Naive B cell (primary cell): ENCODE results near the gene KAT8. TPM values are rescaled to one million over a fixed set of nuclear protein-coding genes. Genes with fewer than 3 reads are reported as not detected.

Experiments used
- ATAC-seq, 2 donors: fragments of 150-1000 bp; cut with Tn5 transposase; 2 replicates each; pipeline ENCODE4 v1.10.0; 2021; ENCODE audit warnings: low read depth in 2 of 2, mild to moderate bottlenecking in 2 of 2, moderate library complexity in 2 of 2
- DNase-seq: peaks from one replicate; pipeline ENCODE4 v3.0.0; 2022
- H3K27ac Mint-ChIP-seq, 6 donors: one replicate each; pipeline ENCODE4 v1.8.0; 2020 to 2022; ENCODE audit warnings: mild to moderate bottlenecking in 6 of 6, mixed read lengths in 6 of 6, moderate library complexity in 5 of 6, inconsistent platforms in 2 of 6
- H3K27me3 Mint-ChIP-seq, 3 donors: one replicate each; pipeline ENCODE4 v1.8.0; 2021 to 2022; ENCODE audit warnings: mixed read lengths in 3 of 3, mild to moderate bottlenecking in 1 of 3
- H3K36me3 Mint-ChIP-seq, 2 donors: one replicate each; pipeline ENCODE4 v1.8.0; 2020 to 2022; ENCODE audit warnings: mixed read lengths in 2 of 2, inconsistent platforms in 1 of 2, mild to moderate bottlenecking in 1 of 2
- H3K4me1 Mint-ChIP-seq, 3 donors: one replicate each; pipeline ENCODE4 v1.8.0; 2020 to 2022; ENCODE audit warnings: mixed read lengths in 3 of 3, inconsistent platforms in 1 of 3, mild to moderate bottlenecking in 1 of 3, moderate library complexity in 1 of 3
- H3K4me3 Mint-ChIP-seq, 8 donors: one replicate each; pipeline ENCODE4 v1.8.0; 2020 to 2022; ENCODE audit warnings: mild to moderate bottlenecking in 8 of 8, mixed read lengths in 8 of 8, moderate library complexity in 8 of 8, inconsistent platforms in 2 of 8
- H3K9me3 Mint-ChIP-seq, 7 donors: one replicate each; pipeline ENCODE4 v1.8.0; 2020 to 2022; ENCODE audit warnings: mixed read lengths in 7 of 7, mild to moderate bottlenecking in 5 of 7, inconsistent platforms in 2 of 7, moderate library complexity in 1 of 7
- polyA plus RNA-seq, 6 donors: library from polyadenylated mRNA; unstranded; fragments of 300-500 nt; fragmentation: Illumina TruSeq; gene quantifications; one replicate each; pipeline ENCODE4 v1.2.3, GENCODE V29; 2021; ENCODE audit warnings: low read depth in 6 of 6

KAT8 gene
- polyA plus RNA-seq, 6 donors from 2014 or later = 39.0 to 68.1 (median 51.6) TPM

DNA sequence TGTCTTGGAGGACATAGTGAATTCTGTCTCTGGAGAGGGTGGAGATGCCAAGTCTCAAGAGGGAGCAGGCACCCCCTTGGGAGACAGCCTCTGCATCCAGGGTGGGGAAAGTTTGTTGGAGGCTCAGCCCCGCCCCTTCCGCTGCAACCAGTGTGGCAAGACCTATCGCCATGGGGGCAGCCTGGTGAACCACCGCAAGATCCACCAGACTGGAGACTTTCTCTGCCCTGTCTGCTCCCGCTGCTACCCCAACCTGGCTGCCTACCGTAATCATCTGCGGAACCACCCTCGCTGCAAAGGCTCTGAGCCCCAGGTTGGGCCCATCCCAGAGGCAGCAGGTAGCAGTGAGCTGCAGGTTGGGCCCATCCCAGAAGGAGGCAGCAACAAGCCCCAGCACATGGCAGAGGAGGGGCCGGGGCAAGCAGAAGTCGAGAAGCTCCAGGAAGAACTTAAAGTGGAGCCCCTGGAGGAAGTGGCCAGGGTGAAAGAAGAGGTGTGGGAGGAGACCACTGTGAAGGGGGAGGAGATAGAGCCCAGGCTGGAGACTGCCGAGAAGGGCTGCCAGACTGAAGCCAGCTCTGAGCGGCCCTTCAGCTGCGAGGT lies 38.0 kb upstream of the KAT8 start:
- H3K27ac Mint-ChIP-seq = peak overlapping the region in 1 of 6 donors; percentile 32
- peaks cover 0 to 10% of the 10 kb centered on the region in 2 donors for H3K36me3 Mint-ChIP-seq
- H3K4me1 Mint-ChIP-seq = peaks cover 13 to 54% (median 41%) of the 10 kb centered on the region in 3 donors
- no peaks in the 10 kb centered on the region for H3K9me3 Mint-ChIP-seq
- DNase-seq = no peak
- no peak for ATAC-seq
- no peaks in the 10 kb centered on the region for H3K27me3 Mint-ChIP-seq
- no peak overlapping the region for H3K4me3 Mint-ChIP-seq

DNA sequence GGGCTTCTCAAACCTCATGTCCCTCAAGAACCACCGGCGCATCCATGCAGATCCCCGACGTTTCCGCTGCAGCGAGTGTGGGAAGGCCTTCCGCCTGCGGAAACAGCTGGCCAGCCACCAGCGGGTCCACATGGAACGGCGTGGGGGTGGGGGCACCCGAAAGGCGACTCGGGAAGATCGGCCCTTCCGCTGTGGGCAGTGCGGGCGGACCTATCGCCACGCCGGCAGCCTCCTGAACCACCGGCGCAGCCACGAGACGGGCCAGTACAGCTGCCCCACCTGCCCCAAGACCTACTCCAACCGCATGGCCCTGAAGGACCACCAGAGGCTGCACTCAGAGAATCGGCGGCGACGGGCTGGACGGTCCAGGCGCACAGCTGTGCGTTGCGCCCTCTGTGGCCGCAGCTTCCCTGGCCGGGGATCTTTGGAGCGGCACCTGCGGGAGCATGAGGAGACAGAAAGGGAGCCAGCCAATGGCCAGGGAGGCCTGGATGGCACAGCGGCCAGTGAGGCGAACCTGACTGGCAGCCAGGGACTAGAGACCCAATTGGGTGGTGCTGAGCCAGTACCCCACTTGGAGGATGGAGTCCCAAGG lies 37.3 kb upstream of the KAT8 start:
- DNase-seq (no peak), ATAC-seq (no peak)
- Mint-ChIP-seq H3K27me3 (no peaks in the 10 kb centered on the region), H3K4me1 (peaks cover 6 to 47% (median 34%) of the 10 kb centered on the region in 3 donors), H3K36me3 (peaks cover 0 to 10% of the 10 kb centered on the region in 2 donors), H3K4me3 (no peak overlapping the region), H3K27ac (peak overlapping the region in 4 of 6 donors; percentile 32 to 63 (median 58)), H3K9me3 (no peaks in the 10 kb centered on the region)

DNA sequence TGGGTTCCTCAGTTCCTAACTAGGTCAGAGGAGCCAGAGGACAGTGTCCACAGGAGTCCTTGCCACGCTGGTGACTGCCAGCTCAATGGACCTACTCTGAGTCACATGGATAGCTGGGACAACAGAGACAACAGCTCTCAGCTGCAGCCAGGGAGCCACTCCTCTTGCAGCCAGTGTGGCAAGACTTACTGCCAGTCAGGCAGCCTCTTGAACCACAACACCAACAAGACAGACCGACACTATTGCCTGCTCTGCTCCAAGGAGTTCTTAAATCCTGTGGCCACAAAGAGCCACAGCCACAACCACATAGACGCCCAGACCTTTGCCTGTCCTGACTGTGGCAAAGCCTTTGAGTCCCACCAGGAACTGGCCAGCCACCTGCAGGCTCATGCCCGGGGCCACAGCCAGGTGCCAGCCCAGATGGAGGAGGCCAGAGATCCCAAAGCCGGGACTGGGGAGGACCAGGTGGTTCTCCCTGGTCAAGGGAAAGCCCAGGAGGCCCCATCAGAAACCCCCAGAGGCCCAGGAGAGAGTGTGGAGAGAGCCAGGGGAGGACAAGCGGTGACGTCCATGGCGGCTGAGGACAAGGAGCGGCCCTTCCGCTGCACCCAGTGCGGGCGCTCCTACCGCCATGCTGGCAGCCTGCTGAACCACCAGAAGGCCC lies 36.6 kb upstream of the KAT8 start:
- ATAC-seq (no peak), DNase-seq (no peak)
- Mint-ChIP-seq H3K36me3 (peaks cover 0 to 10% of the 10 kb centered on the region in 2 donors), H3K4me3 (peak overlapping the region in 2 of 8 donors; percentile 35 to 47), H3K27me3 (no peaks in the 10 kb centered on the region), H3K27ac (peak overlapping the region in 1 of 6 donors; percentile 63), H3K9me3 (no peaks in the 10 kb centered on the region), H3K4me1 (peaks cover 5 to 39% (median 28%) of the 10 kb centered on the region in 3 donors)

DNA sequence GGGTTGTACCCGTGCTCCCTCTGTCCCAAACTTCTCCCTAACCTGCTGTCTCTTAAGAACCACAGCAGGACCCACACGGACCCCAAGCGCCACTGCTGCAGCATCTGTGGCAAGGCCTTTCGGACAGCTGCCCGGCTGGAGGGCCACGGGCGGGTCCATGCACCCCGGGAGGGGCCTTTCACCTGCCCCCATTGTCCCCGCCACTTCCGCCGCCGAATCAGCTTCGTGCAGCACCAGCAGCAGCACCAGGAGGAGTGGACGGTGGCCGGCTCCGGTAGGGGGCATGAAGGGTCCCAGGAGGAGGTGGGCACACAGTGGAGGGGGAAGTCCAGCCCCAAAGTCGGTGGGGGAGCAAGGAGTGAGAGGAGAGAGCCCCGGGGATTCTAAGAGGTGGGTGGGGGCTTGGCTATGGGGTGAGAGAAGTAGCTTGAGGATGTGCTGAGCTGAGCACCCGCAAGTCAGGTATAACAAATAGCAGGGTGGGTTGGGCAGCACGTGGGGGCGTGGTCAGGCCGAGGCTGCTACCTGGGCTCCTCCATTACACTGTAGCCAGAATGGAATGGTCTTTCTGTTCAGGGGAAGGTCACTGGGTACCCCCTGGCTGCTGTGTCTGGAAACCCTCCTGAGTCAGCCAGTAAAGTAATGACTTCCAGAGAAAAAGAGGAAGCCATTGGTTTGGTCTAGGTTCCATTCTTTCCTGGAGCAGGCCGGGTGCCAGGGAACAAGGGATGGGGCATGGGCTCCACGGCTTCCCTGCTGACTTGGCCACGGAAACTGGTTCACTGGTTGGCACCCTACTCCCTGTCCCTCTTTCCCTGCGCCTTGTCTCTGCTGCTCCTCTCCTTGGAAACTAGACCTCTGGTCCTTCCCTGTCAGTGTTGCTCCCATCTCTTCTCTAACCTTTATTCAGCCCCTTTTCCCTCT lies 35.8 kb upstream of the KAT8 start:
- H3K27ac Mint-ChIP-seq = peak overlapping the region in 1 of 6 donors; percentile 45
- peak overlapping the region in 1 of 8 donors; percentile 42 for H3K4me3 Mint-ChIP-seq
- H3K36me3 Mint-ChIP-seq = peaks cover 0 to 10% of the 10 kb centered on the region in 2 donors
- H3K9me3 Mint-ChIP-seq = no peaks in the 10 kb centered on the region
- no peaks in the 10 kb centered on the region for H3K27me3 Mint-ChIP-seq
- ATAC-seq (no peak), DNase-seq (no peak)
- H3K4me1 Mint-ChIP-seq = peaks cover 9 to 37% (median 22%) of the 10 kb centered on the region in 3 donors

DNA sequence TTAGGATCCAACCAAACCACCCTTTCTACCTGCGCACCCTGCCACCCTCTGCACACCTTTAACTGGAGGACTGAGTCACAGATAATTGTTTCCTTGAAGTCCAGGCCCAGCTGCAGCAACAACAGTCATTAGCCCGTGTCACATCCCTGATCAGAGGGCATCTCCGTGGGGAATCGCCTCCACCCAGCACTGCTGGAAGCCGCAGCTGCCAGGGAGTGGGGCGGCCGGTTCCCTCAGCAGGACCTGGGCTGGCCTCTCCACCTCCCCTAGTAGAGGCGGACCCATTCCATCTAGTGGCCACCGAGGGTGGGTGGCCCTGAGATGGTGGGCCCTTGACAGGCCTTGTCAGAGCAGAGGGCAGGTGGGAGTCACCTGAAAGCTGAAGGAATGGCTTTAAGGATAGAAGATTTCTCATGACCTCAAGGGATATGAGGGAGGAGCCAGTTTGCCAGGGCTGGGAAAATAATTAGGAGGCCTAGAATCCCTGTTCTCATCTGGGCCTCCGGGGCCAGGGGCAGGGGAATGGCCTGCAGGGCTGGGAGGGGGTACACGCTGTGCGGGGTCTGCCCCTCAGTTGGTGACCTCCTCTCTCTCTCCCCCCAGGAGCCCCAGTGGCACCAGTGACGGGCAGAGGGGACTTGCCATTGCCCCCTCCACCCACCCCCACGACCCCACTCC lies 35.0 kb upstream of the KAT8 start:
- ATAC-seq (no peak), DNase-seq (no peak)
- Mint-ChIP-seq H3K36me3 (peaks cover 0 to 10% of the 10 kb centered on the region in 2 donors), H3K4me3 (no peak overlapping the region), H3K9me3 (no peaks in the 10 kb centered on the region), H3K27ac (peak overlapping the region in 3 of 6 donors; percentile 24 to 45 (median 29)), H3K27me3 (no peaks in the 10 kb centered on the region), H3K4me1 (peaks cover 9 to 37% (median 21%) of the 10 kb centered on the region in 3 donors)

DNA sequence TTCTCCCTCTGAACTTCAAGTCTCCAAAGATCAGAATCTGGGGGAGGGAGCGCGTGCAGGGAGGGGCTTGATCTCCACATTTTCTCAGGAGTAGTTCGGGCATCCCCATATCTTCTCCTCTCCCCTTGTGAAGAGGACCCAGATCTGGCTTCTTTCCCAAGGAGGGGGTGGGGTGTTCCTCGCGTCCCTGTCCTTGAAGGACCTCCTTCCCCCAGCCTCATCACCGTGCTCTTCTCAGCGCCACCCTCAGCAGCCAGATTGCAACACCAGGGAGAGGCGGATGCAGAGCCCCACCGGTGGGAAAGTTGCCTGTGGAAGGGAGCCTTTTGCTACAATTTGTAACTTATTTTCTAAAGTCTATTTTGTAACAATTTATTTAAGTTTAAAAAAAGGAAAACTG lies 34.4 kb upstream of the KAT8 start:
- H3K4me1 Mint-ChIP-seq = peaks cover 9 to 32% (median 15%) of the 10 kb centered on the region in 3 donors
- DNase-seq = no peak
- ATAC-seq = no peak
- no peak overlapping the region for H3K27ac Mint-ChIP-seq
- H3K36me3 Mint-ChIP-seq = peaks cover 0 to 5% of the 10 kb centered on the region in 2 donors
- peak overlapping the region in 1 of 8 donors; percentile 15 for H3K4me3 Mint-ChIP-seq
- no peaks in the 10 kb centered on the region for H3K9me3 Mint-ChIP-seq
- H3K27me3 Mint-ChIP-seq = no peaks in the 10 kb centered on the region

DNA sequence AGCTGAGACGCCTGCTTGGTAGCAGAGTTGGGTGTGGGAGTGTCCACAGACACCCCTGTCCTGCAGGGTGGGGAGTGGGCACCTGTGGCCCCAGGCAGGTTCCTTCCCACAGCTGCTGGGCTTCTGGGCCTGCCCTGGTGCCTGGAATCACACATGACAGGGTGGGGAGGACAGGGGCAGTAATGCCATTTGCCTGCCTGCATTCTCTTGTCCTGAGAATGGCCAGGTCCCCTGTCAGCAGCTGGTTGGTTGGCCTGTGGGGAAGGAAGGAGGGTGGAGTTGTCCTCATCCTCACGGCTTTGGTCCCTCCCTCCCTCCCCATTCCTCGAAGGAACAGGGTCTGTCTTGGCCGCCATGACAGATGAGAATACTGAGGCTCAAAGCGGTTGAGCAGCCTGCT lies 33.9 kb upstream of the KAT8 start:
- Mint-ChIP-seq H3K27ac (no peak overlapping the region), H3K4me3 (peak overlapping the region in 1 of 8 donors; percentile 15), H3K36me3 (no peaks in the 10 kb centered on the region), H3K9me3 (no peaks in the 10 kb centered on the region), H3K27me3 (no peaks in the 10 kb centered on the region), H3K4me1 (peaks cover 9 to 27% (median 12%) of the 10 kb centered on the region in 3 donors)
- no peak for DNase-seq
- ATAC-seq = no peak

DNA sequence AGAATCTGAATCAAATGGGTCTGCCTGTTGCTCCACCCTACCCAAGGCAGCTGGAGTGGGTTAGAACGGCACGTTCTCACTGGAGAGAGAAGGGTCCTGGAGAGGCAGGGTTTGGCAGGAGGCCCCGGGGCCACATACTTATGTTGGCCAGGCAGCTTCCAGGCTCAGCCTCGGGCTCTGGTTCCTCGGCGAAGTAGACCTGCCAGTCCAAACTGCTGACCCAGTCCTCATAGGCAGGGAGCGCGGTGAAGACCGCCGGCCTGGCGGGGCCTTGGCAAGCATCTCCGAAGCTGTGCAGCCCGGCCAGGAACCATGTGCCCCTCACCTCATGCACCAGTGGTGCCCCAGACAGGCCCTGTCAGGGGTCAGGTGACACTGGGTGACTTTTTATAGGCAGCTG lies 33.5 kb upstream of the KAT8 start:
- no peaks in the 10 kb centered on the region for H3K27me3 Mint-ChIP-seq
- DNase-seq (no peak), ATAC-seq (no peak)
- H3K27ac Mint-ChIP-seq = no peak overlapping the region
- no peak overlapping the region for H3K4me3 Mint-ChIP-seq
- H3K9me3 Mint-ChIP-seq = no peaks in the 10 kb centered on the region
- H3K36me3 Mint-ChIP-seq = no peaks in the 10 kb centered on the region
- peaks cover 9 to 23% (median 11%) of the 10 kb centered on the region in 3 donors for H3K4me1 Mint-ChIP-seq

DNA sequence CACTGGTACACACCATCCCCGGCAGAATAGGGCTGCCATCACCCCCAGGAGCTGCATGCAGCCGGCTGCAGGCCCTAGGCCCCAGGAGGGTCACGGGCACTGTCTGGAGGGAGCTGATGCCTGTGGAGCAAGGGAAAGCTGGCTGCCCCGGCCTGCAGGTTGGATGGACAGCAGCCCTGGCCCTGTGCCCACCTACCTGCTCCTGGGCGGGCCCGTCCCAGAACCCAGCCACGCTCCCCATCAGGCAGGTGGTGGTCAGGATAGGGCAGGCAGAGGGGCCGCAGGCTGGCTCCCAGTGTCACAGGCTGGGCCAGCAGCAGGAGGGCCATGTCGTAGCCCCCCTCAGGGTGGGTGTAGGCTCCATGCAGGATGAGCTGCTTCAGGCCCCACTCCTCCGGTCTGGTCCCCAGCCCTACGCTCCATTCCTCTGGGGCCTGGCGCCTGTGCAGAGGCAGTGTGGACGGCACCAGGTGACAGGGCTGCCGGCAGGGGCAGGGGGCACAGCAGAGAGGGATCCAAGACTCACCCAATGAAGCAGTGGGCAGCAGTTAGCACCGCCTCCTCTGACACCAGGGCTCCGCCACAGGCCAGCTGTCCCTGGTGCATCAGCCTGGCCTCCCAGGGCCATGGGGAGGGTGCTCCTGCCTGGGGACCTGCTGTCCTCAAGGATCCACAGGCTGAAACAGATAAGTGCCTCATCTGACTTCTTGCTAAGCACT lies 32.7 kb upstream of the KAT8 start:
- H3K36me3 Mint-ChIP-seq = no peaks in the 10 kb centered on the region
- peaks cover 9 to 16% (median 11%) of the 10 kb centered on the region in 3 donors for H3K4me1 Mint-ChIP-seq
- no peak for ATAC-seq
- no peaks in the 10 kb centered on the region for H3K27me3 Mint-ChIP-seq
- H3K9me3 Mint-ChIP-seq = no peaks in the 10 kb centered on the region
- DNase-seq = no peak
- H3K27ac Mint-ChIP-seq = peak overlapping the region in 1 of 6 donors; percentile 11
- no peak overlapping the region for H3K4me3 Mint-ChIP-seq

DNA sequence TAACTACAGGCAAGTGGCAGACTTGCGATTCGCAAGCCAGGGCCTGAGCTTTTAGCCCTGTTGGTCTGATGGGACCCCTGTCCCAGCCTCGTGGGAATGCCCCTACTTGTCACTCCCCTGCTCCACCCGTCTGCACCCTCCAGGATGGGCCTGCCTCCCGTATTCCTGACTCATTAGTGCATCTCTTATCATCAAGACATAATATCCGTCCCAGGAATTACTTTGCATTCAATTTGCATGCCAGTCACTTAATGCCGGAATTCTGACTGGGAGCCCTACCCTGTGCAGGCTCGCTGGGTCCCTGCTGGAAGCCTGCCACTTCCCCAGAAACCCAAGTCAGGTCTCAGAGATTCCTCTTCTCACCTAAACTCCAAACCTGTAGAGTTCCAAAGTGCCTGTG lies 32.1 kb upstream of the KAT8 start:
- Mint-ChIP-seq H3K27me3 (no peaks in the 10 kb centered on the region), H3K4me1 (peaks cover 9 to 16% (median 11%) of the 10 kb centered on the region in 3 donors), H3K9me3 (no peaks in the 10 kb centered on the region), H3K27ac (peak overlapping the region in 3 of 6 donors; percentile 42 to 81 (median 75)), H3K4me3 (no peak overlapping the region), H3K36me3 (no peaks in the 10 kb centered on the region)
- no peak for DNase-seq
- no peak for ATAC-seq

DNA sequence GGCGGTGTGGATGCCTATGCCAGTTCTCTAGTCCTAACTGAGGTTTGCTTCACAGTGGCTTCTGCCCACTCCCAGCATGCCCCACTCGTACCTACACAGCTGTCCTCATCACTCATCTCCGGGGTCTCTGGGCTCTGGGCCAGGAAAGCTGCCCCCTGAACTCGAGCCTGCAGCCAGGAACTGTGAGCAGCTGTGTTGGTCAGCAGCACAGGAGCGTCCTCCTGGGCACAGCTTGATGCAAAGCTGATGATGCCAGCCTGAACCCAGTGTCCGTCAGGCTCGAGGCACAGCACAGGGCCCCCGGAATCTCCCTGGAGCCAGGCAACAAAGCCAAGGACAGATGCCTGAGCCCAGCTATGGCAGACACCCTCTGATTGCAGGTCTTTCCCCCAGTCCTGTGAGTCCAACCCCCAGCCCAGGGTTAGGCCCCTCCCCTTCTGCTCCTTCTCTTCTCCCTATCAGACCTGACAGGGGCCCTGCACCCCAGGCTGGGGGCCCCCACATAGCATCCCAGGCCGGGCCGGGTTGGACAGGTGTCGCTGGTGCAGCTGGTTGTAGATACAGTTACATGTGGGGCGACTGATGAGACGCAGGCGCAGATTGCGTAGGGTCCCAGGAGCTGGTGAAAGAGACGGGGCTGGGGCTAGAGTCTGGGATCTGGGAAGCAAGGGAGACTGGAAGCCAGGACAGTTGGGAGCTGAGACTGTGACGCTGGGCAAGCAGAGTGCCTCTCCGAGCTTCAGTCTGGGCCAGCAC lies 31.4 kb upstream of the KAT8 start:
- Mint-ChIP-seq H3K4me3 (peak overlapping the region in 1 of 8 donors; percentile 42), H3K27ac (peak overlapping the region in 2 of 6 donors; percentile 20 to 75), H3K9me3 (no peaks in the 10 kb centered on the region), H3K4me1 (peaks cover 7 to 16% (median 9%) of the 10 kb centered on the region in 3 donors), H3K27me3 (no peaks in the 10 kb centered on the region), H3K36me3 (no peaks in the 10 kb centered on the region)
- ATAC-seq = no peak
- no peak for DNase-seq

DNA sequence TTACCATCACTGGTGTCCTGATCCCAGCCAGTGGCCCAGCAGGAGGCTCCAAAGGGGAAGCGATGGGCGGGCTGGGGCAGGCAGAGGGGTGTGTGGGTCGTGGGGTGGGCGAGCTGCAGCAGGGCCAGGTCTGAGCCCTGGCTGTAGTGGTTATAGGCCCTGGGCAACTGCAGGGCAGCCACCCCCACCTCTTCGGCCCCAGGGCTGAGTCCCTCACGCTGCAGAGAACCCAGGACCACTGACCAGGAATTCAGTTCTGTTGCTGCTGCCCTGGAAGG lies 30.9 kb upstream of the KAT8 start:
- ATAC-seq (no peak), DNase-seq (no peak)
- Mint-ChIP-seq H3K4me3 (no peak overlapping the region), H3K27me3 (no peaks in the 10 kb centered on the region), H3K36me3 (no peaks in the 10 kb centered on the region), H3K27ac (no peak overlapping the region), H3K4me1 (peaks cover 7 to 12% (median 9%) of the 10 kb centered on the region in 3 donors), H3K9me3 (no peaks in the 10 kb centered on the region)
